Myocyte (in vitro differentiated cells): ENCODE results near the gene GARIN5B. TPM values are rescaled to one million over a fixed set of nuclear protein-coding genes. Genes with fewer than 3 reads are reported as not detected.
"Not testable (repeated sequence)": the region's sequence is repeated elsewhere in the genome, so short reads cannot be mapped to it uniquely, and the experiment has no call there.

Experiments used
- DNase-seq: peaks from one replicate; pipeline ENCODE4 v3.0.0-alpha.2; 2012; ENCODE audit warnings: low read depth
- total RNA-seq: library from RNA; depleted of rRNA; stranded (reverse); fragments of >200 nt; gene quantifications from 2 replicates; pipeline ENCODE4 v1.2.3, GENCODE V29; 2014

GARIN5B gene
- total RNA-seq, 1 donor from 2014 or later: not detected

DNA sequence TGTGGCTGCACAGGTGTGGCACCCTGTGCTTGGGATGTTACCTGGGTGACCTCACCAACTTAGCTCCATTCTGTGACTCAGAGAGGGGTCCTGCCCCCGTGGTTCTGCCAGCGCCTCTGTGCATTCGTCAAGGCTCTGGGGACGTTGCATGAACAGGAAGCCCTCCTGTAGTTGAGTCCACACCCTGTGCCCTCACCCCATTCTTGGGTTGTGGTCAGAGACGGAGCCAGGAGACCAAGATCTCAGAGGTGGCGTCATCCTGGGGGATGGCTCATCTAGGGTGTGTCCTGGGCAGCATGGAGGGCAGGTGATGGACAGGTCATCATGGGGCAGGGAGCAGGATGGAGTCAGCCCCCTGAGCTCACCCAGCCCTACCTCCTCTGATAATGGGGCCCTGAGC, 11.0 kb downstream of the GARIN5B start:
- DNase-seq: no peak

DNA sequence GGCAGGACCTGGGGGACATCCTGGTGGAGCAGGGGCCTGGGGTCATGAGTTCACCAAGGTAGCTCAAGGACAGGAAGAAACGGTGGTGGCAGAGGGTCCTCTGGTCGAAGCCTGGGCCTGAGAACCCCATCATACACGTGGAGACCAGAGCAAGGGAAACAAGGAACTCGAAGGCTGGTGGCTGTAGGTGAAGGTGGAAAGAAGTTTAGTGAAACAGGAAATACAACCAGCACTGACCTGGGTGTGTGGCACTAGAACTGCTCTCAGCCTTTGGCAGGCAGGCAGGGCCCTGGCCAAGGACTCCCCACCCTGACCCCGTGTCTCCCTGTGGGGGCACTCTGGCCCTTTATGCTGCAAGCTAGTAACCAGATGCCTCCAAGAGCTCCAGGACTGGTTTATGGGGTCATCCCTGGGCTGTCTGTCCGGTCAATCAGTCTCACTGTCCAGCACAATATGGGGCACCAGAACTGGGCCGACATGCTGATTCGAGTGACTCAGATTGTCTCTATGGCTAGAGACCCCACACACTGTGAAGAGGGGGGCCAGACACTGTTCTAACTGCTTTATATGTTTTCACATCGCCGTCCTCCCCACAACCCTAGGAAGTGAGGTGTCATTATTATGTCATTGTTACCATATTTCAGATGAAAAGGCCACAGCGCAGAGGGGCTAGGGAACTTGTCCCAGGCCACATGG, 12.3 kb downstream of the GARIN5B start:
- DNase-seq: no peak

DNA sequence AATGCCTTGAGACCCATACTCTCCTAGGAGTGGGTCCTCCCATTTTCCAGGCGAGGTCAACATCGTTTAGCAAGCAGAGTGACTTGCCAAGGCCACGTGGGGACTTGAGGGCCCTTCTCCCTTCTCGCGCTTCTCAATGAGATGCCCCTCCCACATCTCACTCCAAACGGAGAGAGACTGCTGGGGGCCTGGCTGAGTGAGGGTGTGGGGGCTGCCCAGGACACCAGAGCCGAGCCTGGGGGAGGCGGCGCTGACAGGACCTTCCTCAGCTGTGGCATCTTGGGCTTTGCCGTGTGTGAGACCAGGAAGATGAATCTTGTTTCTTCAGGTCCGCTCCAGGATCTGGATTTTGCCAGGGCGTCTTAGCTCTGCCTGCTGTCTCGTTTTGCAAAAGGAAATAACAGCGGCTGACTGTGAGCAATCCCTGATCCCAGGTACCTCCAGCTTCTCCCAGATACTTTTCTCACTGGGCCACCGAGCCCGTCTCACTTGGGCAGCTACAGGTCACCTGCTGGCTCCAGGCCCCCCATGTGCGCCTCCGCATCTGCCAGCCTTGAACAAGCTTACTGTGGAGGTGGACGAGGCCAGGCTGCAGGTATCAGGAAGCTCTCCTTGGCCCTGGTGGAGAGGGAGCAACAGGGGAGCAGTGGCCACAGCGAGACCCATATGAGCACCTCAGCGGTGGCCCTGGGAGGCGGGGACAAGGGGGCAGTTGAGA, 14.6 kb downstream of the GARIN5B start:
- DNase-seq: no peak

GRCh38 chr19:55347442-55348009, 15.5 kb downstream of the GARIN5B start:
- no peak for DNase-seq

DNA sequence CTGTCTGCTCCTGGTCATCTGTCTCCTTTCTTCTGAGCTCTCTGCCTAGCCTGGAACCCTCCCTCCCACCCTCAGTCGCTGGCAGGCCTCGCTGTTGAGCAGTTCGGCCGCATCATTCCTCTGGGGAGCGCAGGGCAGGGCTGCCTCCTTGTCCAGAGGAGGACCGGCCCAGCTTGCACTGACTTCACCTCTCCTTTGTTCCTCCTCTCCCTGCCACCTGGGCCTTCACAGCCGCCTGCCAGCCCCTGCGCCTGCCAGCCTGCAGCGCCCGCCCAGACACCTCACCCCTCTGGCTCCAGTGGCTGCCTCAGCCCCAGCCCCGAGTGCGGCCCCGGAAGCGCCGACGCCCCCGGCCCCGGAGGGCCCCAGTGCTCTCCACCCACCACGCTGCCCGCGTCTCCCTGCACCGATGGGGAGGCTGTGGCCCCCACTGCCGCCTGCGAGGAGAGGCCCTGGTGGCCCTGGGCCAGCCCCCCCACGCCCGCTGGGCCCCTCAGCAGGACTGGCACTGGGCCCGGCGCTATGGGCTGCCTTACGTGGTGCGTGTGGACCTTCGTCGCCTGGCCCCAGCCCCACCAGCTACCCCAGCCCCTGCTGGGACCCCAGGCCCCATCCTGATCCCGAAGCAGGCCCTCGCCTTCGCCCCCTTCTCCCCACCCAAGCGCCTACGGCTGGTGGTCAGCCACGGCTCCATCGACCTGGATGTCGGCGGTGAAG, 16.2 kb downstream of the GARIN5B start:
- no peak for DNase-seq

DNA sequence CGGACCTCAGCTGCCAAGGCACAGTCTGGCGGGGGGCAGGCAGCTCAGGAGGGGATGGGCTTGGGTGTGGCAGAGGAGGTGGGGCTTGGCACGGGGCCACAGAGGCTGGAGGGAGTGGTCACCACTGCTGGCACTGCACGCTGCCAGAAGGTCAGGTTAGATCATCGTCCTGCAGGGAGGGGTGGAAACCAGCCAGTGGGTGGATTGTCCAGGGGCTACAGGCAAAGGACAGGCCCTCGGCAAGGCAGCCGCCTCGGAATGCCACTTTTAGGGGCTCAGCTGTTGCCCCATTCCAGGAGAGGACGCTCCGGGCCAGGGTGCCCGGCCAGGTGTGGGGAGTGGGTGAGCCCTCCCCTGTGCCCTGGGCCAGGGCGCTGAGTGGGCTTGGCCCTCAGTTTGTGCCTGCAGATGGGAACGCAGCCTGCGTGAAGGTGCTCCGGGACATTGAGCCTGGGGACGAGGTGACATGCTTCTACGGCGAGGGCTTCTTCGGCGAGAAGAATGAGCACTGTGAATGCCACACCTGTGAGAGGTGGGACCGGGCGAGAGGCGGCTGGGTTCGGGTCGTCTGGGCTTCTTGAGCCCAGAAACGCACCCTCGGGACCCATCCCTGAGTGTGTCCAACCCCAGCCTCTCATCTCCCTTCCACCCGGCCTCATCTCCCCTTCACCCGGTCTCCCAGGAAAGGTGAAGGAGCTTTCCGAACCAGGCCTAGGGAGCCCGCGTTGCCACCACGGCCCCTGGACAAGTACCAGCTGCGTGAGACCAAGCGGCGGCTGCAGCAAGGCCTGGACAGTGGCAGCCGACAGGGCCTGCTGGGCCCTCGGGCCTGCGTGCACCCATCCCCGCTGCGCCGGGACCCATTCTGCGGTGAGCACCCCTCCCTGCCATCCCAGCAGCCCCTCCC, 17.0 kb downstream of the GARIN5B start:
- DNase-seq: peak; percentile 82

GRCh38 chr19:55345101-55345817, 17.8 kb downstream of the GARIN5B start:
- DNase-seq: no peak

GRCh38 chr19:55344444-55344843, 18.6 kb downstream of the GARIN5B start:
- DNase-seq: peak; percentile 97

DNA sequence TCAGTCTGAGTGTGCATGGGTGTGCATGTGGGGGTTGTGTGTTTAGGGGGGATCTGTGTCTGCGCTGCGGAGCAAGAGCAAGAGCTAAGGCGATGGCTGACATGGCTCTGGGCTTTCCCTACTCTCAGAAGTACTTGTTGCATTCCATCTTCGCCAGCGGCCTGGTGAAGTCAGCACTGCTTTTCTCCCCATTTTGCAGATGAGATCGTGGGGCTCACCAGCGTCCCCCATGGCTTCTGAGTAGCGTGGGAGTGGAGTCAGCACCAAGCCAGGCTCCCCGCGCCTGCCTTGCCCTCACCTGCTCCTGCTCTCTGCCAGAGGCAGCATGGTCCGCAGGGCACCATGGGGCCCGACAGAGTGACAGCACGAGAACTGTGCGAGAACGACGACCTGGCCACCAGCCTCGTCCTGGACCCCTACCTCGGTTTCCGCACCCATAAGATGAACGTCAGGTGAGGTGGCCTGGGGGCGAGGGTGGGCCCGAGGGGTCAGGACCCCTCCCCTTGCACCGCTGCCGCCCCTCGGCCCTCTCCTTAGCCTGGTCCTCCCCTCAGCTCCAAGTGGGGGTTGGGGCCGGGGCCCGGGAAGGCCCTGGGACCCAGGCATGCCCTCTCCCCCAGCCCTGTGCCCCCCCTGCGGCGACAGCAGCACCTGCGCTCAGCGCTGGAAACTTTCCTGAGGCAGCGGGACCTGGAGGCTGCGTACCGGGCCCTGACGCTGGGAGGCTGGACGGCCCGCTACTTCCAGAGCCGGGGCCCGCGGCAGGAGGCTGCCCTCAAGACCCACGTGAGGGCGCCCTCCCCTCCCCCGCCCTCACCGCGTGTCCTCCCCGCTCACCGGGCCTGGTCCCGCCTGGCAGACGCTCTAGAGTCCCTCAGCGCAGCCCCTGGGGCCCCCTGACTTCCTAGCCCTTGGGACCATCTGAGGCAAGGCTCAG, 21.2 kb downstream of the GARIN5B start:
- no peak for DNase-seq

DNA sequence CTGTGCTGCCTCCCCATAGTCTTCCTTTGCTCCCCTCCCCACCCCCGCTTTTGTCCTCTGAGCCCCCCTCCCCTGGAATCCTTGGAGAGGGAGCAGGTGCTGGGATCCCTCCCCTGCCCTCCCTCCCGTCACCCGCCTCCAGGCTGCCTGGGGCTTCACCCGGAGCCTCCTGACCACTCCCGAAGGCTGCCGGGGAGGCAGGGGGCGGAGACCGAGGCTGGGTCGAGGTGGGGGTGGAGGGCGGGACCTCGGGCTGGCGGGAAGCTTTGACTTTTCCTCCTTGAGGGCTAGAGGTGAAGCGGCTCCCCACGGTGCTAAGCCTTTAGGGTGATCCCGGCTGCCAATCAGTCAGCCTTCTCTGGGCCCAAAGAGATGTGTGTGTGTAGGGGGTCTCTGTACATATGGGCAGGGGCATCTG, 21.9 kb downstream of the GARIN5B start:
- peak; percentile 89 for DNase-seq

- DNase-seq: peak; percentile 52
These were observed 22.3 kb downstream of the GARIN5B start for GRCh38 chr19:55340784-55341147.

- DNase-seq: no peak
These were observed 22.9 kb downstream of the GARIN5B start for GRCh38 chr19:55339889-55340783.

DNA sequence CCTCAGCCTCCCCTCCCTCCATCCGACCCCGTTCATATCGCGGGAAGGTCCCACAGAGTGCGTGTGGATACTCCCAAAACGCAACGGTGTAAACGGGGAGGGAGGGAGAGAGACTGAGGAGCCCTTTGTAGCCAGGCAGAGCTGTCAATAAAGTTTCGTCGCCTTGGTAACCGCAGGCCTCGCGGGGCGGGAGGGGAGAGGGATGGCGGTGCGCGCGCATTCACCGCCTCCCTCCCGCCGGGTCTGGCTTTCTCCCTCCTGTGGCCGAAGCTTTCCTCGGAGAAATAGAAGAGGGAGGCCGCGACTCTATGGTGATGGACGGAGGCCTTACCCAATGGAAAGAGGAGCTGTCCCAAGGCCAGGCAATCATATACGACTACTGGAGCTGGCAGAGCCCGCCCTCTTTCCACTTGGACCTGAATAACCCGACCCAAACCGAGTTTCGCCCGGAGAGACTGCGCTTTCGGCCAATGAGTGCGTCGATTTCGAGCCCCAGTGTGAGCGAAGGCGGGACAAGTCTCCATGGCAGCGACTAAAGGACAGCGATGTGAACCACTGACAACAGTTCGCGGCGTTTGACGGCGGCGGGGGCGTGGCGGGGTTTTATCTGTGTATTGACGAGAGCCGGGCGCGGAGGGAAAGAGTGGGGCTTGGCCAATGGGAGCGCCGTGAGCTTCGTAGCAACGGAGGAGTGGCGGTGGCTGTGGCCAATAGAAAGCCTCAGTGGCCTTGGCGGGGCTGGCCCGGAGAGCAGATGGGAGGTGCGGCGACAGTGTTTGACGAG, 23.8 kb downstream of the GARIN5B start, which contains the start of gene KMT5C:
TSS of gene KMT5C (plus strand) at position 772 of the 784 bp plus-strand sequence. CDS start 2,061 bp downstream, outside the sequence.
- peak; percentile 100 for DNase-seq

- no peak for DNase-seq
These were observed 27.0 kb downstream of the GARIN5B start for GRCh38 chr19:55336101-55336500.

- no peak for DNase-seq
These were observed 29.2 kb downstream of the GARIN5B start for GRCh38 chr19:55333870-55334269.

DNA sequence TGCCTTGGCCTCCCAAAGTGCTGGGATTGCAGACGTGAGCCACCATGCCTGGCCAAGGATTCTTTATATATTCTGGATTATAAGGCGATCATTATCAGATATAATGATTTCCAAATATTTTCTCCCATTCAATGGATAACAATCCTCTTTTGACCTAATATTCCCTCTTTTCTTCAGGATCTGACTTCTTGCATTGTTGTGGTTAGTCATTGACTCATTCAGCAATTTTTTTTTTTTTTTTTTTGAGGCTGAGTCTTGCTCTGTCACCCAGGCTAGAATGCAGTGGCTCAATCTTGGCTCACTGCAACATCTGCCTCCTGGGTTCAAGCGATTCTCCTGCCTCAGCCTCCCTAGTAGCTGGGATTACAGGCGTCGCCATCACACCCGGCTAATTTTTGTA, 33.3 kb downstream of the GARIN5B start:
- not testable (repeated sequence) for DNase-seq

DNA sequence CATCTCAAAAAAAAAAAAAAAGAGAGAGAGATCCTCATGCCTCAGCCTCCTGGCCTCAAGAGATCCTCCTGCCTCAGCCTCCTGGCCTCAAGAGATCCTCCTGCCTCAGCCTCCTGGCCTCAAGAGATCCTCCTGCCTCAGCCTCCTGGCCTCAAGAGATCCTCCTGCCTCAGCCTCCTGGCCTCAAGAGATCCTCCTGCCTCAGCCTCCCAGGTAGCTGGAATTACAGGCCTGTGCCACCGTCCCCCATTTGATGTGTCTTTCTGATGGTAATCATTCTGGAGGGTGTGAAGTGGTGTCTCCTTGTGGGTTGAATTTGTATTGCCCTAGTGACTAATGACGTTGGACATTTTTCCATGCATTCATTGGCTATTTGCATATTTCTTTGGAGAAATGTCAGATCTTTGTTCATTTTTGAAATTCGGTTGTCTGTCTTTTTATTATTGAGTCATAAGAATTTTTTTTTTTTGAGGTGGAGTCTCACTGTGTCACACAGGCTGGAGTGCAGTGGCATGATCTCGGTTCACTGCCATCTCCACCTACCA, 34.2 kb downstream of the GARIN5B start:
- not testable (repeated sequence) for DNase-seq
